ENCODE data around the gene ALKBH3.

ALKBH3 gene

GRCh38 chr11:43923406-43924111, 42.9 kb downstream of the ALKBH3 start:
- DNase-seq = no peak

DNA sequence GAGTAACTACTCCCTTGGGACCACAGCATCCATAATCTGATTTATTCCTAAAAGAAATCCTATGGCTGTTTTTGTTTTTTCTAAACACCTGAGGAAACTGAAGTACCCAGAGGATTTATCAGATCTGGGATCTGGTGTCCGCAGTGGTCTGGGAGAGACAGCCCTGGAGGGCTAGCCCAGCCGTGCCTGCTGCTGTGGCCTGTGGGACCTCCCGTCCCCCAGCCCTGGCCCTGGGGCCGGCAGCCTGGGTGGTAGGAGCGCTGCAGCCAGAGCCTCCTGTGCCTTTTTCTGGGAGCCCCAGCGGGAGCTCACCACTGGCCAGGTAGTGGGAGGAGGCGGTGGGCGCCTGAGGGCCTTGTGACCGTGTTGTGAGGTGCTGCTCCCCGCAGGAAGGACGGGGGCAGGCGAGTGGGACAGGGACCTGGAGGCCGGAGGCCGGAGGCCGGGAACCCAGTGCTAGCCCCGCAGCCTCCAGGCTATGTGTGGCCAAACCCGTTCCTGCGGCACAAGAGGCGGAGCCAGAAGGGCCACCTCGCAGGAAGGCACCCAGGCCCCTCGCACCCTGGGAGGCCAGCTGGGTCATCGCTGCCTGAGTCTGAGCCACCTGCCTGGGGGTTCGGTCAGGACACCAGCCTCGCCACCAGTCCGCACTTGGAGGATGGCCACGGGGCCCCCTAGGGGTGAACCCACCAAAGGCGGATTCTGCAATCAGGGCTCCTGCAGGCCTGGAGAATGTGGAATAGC, 43.7 kb downstream of the ALKBH3 start:
- no peak for DNase-seq

GRCh38 chr11:43925063-43925931, 44.7 kb downstream of the ALKBH3 start:
- no peak for DNase-seq

GRCh38 chr11:43925932-43926505, 45.4 kb downstream of the ALKBH3 start:
- DNase-seq = no peak

DNA sequence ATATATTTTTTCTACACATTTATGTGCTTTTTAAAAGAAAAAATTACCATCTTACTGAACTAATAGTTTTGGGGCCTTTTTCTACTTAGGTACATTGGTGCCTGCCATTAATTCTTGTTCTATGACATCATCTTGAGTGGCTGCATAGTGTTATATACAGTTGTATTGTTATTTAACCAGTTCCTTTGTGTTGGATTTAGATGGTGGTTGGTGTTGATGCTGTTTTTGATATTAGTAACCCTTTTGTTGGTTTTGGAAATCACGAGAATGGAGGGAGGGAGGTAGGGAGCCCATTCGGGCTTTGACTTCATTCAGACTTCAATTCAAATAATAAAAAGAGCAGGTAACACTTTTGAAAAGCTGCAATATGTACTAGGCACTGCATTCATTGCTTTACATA, 46.4 kb downstream of the ALKBH3 start:
- DNase-seq = no peak

- no peak for DNase-seq
Measured at GRCh38 chr11:43927925-43928707, 47.5 kb downstream of the ALKBH3 start.

GRCh38 chr11:43928721-43929120, 48.1 kb downstream of the ALKBH3 start:
- no peak for DNase-seq

DNA sequence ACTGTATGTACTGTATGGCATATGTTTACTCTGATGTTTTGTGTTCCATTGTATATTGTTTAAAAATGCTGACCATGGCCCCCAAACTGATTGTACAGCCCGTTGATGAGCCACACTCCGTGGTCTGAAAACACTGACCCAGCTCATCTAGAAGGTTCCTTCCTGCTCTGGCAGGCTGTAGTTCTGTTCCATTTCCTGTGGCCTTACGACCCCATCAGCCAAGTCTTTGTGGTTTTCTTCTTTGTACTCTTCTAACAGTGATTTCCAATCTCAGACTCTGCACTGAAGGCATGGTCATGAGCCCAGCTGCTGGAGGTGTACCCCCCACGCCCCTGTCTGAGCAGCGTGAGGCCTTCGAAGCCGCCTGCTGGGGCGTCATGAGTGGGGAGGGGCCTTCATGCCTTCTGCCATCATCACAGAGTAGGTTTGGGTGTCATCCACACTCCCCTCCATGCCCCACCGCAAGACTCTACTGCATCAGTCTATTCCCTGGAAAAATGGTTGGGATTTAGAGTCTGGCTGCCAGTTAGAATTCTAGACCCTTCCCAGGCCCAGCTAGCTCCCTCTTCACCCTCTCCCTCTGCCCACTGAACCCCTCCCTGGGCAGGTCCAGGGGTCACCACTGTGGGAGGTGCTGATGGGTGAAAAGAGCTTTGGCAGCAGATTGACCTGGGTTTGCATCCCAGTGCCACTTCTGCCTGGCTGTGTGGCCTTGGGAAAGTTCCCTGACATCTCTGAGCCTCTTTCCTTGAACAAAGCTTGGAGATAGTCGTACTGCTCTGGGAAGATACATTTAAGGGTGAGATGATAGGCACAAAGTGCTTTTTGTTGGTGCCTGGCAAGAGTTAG, 50.5 kb downstream of the ALKBH3 start:
- DNase-seq = no peak

GRCh38 chr11:43931717-43932039, 51.0 kb downstream of the ALKBH3 start:
- DNase-seq = no peak

- no peak for DNase-seq
Measured at GRCh38 chr11:43933226-43933607, 52.6 kb downstream of the ALKBH3 start.

GRCh38 chr11:43933608-43934551, 53.2 kb downstream of the ALKBH3 start:
- DNase-seq = no peak

DNA sequence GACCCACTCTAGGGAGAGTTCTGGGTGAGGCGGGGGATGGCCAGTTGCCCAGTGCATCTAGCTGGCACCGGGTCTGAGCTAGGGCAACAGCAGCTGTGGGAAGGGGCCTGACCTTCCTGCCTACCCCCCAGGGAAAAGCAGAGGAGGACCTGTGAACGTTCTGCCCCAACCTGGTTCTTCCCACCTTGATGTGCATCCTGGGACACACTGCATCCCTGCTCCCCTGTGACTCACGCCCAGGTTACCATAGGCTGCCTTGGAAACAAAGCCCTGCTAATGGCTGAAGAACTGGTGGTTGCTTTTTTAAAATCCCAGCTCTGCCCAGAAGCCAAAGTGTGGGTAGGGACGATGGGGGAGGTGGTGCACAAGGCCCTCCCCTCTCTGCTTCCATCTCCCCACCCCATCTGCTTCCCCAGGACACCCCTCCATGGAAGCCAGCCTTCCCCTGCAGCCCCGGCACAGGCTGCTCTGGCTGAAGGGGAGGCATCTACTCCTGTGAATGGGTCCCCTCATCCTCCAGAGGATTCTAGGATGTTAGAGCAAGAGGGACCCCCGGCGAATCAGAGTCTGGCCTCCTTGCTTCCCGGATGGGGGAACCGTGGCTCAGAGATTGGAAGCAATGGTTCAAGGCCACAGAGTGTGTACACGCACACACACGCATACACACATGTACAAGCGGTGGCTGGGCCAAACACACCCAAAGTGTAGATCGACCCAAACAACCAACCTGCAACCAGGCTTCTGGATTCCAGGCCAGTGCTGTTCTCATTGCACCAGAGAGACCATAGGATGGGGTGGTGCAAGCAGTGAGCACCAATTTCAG, 54.2 kb downstream of the ALKBH3 start:
- no peak for DNase-seq

DNA sequence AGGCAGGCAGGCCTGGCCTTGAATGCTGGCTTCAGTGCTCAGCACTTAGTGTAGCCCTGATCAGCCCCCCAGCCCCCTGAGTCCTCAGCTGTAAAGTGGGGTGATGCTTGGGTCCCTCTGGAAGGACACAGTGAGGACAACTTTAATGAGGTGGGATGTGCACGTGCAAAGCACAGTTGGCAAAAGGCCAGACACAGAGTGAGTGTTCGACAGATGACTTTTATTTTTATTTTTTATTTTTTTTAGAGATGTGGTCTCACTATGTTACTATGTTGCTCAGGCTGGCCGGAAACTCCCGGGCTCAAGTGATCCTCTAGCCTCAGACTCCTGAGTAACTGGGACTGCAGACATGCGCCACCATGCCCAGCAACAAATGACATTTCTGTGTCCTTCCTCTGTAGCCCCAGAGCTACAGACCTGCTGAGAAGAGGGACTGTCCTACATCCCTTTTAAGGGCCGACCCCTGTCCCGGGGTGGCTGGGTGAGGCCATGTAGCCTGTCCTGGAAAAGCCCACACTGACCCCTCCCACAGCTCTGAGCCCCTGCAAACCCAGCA, 54.9 kb downstream of the ALKBH3 start:
- no peak for DNase-seq

DNA sequence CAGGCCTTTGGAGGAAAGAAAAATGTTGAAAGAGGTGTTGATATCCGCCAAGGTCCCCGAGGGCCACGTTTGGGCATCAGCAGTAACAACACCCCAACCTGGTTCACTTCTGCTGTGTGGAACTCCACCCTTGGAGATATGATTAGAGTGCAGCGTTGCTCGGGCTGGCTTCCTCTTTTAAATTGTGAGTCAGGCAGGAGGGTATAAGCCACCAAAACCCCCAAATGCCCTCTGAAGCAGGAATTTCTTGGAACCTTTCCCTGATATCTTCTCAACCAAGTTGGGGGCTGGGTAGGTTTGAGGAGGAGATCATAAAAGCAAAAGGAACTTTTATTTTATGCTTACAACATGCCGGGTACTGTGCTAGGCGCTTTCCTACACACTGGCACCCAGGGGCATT, 55.4 kb downstream of the ALKBH3 start:
- DNase-seq = no peak

GRCh38 chr11:43937434-43938411, 57.1 kb downstream of the ALKBH3 start:
- no peak for DNase-seq

- DNase-seq = no peak
Measured at GRCh38 chr11:43941257-43941994, 60.8 kb downstream of the ALKBH3 start.

Measured in CD4-positive, alpha-beta T cell treated with Interleukin-10 for 1 hour (primary cell).